COR-L47 (cell line): ENCODE results near the gene SRCAP.

Experiments used
- DNase-seq: peaks from one replicate; lab custom pipeline; 2025; lab: John Stamatoyannopoulos, UW

SRCAP gene

DNA sequence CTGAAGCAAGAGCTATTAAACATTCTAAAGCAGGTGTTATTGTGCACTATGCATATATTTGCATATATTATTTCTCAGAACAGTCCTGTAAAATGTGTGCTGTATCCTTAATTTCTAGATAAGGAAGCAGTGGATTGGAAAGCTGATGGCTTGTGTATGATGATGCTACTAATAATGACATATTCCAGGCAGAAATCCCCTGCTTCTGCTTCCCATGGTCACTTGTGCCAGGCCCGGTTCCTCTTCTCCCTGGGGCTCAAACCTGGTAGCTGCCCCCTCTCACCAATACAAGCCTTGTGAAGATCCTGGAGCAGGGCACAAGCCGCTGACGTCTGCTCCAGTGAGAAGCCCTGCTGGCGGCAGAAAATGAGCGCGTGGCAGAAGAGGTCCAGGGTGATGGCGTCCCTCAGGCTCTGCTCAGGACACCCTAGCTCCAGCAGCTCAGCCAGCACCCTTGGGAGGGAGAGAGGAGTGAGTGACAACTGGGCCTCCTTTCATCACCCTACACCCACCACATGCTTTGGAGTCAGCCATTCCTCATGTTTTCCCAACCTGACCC is 61.1 kb downstream of the SRCAP start:
- DNase-seq = no peak

DNA sequence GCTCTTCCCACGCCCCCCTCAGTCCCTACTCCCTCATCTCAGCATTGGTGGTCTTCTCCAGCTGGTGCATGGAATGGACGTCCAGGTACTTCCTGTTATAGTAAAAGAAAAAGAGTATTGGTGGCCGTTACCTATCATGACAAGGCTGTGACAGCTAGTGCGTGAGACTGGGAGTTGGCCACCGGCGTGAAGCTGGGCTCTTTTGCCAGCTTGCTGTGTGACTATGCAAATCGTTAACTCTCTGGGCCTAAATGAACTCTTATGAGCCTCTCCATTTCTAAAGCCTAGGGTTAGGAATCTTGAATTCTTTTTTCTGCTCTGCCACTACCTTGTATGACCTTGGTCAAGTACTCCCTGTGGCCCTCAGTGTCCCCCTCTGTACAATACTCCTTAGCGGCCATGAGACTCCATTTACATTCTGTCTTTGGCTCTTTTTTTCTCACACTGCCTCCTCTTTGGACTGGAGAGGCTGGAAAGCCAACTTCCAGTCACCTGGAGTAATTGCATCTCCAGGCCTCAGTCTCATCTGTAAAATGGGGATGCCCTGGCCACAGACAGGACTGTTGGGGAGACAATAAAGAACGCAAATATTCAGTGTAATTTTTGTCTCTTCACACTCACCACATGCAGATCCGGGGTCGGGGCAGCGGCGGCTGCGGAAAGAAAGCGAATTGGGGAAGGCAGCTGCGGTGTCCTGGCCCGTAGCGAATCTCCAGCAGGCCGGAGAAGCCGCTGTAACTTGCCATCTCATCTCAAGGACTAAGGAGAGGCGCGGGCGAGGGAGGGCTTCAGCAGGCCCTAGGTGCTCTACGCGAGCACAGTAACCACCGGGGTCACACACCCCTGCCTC is 61.8 kb downstream of the SRCAP start:
- DNase-seq = no peak

DNA sequence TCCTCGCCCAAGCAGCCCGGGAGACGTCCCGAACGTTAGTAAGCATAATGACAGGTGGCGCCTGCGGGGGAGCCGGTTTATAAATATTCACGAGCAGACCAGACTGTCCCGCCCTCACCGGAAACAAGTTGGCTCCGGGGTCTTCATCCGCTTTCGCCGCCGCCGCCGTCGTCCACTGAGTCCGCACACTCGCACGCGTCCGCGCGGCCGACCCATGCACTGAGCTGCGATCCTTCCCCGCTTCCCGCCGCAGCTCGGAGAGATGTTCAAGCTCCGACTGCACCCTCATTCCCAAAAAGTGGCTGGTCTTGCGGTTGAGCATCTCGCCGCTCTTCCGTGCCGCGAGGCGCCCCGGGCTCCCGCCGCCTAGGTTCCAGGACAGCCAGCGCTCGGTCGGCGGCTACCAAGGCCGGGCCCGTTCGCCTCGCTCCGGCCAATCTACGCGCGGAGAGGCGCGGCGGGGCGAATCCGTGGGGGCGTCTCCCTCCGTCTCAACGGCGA is 62.5 kb downstream of the SRCAP start:
- DNase-seq = peak; percentile 42

DNA sequence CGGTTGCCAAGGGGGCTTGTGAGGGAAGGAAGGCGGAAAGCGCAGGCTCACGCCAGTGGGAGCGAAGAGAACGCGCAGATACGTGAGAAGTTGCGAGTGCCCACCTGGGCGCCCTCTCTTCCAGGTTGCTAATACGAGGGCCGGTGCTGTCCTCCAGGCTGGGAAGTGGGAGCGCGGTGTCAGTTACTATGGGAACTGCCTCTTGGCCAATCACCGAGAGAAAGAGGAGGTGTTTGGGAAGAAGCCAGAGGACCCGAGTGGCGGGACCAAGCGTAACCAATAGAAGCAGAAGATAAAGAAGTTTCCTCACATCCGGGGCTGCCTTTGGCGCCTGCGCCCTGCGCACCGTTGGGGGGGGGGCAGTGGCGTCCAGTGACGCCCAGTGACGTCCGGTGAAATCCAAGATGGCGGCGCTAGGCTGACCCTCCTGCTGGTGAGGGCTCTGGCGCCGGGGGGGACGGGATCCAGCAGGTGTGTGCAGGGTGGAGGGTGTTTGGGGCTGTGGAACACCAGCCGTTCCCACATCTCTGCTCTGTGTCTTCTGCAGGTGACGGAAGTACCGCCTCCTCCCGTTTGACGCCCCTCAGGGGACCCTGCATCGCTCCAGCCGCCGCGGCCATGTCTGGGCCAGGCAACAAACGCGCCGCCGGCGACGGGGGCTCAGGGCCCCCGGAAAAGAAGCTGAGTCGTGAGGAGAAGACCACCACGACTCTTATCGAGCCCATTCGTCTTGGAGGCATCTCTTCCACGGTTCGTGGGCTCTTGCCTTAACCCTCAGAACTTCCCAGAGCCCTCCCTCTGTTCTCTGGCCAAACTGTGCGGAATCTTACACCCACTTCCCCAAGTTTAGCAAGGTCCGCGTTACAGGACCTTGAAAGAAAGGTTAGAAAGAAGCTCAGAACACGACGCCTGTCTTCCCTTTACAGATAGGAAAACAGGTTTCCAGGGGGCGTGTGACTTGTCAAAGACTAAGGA is 63.2 kb downstream of the SRCAP start, which contains the start of the genes CFAP119 and RNF40:
TSS of gene CFAP119 (minus strand) at position 135 of the 975 bp plus-strand sequence. CDS start 314 bp downstream, outside the sequence.
TSS of gene RNF40 (plus strand) at position 395 of the 975 bp plus-strand sequence. CDS start at position 619, 224 bp downstream.
- DNase-seq = peak; percentile 97

DNA sequence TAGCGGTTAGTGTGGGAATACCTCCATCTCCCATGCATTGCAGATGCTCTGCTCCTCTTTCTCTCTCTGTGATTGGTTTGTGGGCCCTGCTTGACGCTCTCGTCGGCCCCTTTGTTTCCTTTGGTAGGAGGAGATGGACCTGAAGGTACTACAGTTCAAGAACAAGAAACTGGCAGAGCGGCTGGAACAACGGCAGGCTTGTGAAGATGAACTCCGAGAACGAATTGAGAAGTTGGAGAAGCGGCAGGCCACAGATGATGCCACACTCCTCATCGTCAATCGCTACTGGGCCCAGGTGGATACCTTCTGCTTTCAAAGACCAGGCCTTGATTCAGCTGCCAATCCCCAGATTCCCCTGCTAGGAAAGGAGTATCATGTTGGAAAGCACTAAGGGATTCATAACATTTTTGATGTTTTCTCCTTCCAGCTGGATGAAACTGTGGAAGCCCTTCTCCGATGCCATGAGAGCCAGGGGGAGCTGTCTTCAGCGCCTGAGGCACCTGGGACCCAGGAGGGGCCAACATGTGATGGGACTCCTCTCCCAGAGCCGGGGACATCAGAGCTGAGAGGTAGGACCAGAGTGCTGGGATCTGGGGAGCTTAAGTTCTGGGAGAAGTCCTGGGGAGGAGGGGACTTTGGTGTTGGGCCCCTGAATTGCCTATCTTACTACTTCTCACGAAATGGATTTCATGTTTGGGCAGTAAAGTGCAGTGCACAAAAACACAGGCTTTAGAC is 64.2 kb downstream of the SRCAP start:
- no peak for DNase-seq

DNA sequence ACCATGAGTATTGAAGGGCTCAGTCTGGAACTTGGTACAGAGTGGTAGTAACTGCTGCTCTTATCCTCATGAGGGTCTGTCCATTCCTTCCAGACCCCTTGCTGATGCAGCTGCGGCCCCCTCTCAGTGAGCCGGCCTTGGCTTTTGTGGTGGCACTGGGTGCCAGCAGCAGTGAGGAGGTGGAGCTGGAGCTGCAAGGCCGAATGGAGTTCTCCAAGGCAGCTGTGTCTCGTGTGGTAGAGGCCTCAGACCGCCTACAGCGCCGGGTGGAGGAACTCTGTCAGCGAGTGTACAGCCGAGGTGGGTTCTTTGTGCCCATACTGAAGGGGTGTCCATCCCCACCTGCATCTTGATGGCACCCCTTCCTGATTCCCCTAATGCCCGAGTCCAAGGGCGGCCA is 65.1 kb downstream of the SRCAP start:
- DNase-seq = no peak

DNA sequence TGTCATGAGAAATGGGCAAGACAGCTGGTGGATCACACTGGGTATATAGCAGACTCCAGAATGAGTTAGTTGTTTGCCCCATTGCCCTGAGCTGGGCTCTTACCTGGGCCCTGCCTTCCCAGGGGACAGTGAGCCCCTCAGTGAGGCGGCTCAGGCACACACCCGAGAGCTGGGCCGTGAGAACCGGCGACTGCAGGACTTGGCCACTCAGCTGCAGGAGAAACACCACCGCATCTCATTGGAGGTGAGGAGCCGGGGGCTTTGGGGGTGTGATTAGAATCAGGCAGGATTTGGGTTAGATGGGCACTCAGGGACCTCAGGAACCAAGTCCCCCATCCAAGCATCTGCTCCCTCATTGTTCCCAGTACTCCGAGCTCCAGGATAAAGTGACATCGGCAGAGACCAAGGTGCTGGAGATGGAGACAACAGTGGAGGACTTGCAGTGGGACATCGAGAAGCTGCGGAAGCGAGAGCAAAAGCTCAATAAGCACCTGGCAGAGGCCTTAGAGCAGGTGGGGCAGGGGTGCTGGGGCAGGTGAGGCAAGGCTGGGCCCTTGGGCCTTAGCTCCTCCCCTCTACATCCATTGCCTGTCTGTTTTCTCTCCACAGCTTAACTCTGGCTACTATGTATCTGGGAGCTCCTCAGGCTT is 66.0 kb downstream of the SRCAP start:
- DNase-seq = no peak

DNA sequence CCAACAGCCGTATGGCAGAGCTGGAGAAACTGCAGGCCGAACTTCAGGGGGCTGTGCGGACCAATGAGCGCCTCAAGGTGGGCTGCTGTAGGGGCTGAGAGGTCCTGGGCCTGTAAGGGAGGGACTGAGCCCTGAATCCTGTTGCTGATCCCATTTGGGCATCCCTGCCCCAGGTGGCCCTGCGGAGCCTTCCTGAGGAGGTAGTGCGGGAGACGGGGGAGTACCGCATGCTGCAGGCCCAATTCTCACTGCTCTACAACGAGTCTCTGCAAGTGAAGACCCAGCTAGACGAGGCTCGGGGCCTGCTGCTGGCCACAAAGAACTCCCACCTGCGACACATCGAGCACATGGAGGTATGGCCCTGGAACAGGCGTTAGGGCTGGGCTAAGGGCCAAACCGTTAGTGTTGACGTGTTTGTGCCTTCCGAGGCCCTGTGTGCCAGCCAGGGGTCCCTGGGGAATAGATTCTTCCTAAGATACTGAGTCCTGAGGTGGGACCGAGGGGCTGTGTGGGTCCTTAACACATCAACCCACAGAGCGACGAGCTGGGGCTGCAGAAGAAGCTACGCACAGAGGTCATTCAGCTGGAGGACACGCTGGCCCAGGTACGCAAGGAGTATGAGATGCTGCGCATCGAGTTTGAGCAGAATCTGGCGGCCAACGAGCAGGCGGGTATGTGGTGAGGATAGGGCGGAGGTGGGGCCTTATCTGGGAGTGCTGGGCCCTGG is 67.4 kb downstream of the SRCAP start:
- no peak for DNase-seq

DNA sequence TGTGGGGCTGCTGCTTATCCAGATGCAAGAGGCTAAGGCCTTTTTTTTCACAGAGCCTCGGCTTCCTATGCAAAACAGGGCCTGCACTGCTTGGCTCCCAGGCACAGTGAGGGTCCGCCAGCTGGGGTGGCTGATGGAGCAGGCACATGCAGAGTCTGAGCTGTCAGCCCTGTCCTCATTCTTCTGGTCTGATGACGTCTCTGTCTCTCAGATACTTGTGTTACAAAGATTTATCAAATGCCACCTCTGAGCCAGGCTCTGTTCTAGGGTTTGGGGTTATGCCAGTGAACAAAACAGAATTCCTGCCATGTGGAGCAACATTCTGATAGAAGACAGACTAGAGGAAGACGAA is 67.9 kb downstream of the SRCAP start:
- DNase-seq = no peak

DNA sequence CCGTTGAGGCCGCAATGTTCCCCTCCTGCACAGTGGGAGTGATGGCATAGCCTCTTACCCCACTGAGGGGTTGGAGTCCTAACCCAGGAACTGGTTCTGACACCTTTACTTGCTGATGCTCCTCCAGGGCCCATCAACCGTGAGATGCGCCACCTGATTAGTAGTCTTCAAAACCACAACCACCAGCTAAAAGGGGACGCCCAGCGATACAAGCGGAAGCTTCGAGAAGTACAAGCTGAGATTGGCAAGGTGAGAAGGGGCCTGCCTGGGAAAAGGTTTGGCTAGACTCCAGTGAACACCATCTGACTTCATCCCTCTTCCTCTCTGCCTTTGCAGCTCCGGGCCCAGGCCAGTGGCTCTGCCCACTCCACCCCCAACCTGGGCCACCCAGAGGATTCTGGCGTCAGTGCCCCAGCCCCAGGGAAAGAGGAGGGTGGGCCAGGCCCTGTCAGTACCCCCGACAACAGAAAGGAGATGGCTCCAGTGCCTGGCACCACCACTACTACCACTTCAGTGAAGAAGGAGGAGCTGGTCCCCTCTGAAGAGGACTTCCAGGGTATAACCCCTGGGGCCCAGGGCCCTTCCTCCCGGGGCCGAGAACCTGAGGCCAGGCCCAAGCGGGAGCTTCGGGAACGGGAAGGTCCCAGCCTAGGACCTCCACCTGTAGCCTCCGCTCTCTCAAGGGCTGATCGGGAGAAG is 68.9 kb downstream of the SRCAP start:
- DNase-seq = no peak

DNA sequence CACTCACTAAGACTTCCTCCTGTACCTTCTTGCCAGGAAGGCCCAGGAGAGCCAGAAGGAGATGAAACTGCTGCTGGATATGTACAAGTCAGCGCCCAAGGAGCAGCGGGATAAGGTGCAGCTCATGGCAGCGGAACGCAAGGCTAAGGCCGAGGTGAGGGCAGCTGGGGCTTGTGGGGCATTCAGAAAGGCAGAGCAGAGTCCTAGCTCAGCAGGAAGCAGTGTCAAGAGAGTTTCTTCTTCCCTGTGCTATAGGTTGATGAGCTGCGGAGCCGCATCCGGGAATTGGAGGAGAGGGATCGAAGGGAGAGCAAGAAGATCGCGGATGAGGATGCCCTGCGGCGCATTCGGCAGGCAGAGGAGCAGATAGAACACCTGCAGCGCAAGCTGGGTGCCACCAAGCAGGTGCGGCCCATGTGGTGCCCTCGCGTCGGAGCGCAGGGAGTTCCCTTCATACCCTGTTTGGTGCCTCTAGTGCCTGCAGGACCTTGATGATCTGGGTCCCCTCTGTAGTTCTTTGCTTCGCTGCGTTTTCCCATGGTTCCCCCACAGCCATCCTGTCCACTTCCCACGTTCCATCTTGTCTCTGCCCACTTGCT is 69.7 kb downstream of the SRCAP start:
- DNase-seq = no peak

DNA sequence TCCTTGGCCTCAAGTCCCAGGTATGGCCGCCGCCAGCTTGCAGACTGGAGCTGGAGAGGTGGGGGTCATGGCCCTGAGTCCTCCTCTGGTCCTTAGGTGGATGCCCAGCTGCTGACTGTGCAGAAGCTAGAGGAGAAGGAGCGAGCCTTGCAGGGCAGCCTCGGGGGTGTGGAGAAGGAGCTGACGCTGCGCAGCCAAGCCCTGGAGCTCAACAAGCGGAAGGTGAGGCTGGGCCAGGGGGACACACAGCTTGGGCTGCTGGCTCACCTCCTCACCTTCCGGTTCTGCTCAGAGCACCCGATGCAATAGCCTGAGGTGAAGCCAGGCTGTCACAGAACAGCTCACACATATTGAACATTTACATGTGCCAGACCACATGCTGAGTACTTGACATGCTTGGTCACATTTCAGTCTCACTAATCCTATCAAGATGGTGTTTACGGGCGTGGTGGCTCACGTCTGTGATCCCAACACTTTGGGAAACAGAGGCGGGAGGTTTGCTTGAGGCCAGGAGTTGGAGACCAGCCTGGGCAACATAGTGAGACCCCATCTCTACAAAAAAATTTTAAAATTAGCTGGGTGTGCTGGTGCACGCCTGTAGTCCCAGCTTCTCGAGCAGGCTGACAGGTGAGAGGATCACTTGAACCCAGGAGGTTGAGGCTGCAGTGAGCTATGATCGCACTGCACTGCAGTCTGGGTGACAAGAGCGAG is 70.6 kb downstream of the SRCAP start:
- DNase-seq = no peak

DNA sequence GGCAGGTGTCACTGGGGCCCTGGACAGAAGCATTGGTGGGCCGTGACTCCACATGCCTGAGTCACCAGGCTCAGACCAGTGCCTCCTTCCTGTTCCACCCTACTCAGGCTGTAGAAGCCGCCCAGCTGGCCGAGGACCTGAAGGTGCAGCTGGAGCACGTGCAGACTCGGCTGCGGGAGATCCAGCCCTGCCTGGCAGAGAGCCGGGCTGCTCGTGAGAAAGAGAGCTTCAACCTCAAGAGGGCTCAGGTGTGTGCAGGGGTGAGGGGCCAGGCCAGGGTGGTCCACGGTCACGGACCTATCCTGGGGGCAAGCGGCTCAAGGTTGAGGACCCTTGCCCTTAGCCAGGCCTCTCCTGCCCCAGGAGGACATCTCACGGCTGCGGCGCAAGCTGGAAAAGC is 72.8 kb downstream of the SRCAP start:
- no peak for DNase-seq

DNA sequence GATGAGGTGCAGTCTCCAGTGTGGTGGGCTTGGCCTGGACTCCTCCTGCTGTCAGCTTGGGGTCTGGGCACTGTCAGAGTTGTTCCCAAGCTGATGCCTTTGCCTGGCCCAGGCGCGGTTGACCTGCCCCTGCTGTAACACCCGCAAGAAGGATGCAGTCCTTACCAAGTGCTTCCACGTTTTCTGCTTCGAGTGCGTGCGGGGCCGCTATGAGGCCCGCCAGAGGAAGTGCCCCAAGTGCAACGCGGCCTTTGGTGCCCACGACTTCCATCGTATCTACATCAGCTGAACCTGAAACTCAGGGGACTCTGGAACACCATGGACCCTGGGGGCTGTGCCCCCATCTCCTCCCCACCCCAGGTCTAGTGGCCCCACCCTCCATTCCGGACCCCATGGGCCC is 74.9 kb downstream of the SRCAP start:
- DNase-seq = no peak

DNA sequence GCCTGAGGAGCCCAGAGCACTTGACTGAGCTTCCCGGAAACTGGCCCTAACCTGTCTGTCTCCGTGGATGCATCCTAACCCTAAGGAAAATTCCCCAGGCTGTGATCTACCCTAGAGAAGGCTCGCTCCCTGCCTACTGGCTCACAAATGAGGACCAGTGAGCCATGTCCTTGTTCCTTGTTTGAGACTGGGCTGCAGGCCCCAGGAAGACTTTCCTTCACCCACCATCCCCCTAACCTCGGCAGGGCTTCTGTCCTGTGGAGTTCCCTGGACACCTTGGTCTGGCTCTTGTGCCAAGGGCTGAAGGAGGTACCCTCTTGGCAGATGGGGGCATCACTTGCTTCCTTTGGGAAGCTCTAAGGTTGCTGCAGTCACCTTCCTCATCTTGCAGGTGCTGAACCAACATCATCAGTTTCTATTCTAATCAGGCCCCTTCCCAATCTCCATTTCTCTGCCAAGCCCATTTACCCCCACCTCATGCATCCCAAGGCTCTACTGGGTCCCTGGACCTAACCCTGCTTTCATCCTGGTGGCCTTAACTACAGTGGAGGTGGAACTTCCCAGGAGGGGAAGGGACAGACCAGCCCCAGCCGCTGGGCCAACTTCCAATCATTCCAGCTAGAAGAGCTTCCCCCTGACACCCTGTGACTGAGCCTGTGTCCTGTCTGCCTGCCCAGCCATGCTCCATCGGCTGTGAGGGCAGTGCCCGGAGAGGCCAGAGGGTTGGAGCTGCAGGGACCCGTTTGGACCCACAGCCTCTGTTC is 75.6 kb downstream of the SRCAP start:
- DNase-seq = no peak

DNA sequence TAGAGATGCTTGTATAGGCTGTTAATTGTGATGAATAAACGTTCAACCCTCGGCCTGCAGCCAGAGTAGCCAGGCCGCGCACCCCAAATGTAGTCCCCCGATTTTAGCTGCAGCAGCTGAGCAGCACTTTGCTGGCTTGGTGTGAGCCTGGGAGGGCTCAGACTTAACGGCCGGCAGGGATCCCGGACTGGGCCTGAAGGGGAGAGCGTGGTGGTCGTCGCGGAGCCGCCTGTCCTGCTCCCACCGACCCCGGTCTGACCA is 76.1 kb downstream of the SRCAP start:
- no peak for DNase-seq

DNA sequence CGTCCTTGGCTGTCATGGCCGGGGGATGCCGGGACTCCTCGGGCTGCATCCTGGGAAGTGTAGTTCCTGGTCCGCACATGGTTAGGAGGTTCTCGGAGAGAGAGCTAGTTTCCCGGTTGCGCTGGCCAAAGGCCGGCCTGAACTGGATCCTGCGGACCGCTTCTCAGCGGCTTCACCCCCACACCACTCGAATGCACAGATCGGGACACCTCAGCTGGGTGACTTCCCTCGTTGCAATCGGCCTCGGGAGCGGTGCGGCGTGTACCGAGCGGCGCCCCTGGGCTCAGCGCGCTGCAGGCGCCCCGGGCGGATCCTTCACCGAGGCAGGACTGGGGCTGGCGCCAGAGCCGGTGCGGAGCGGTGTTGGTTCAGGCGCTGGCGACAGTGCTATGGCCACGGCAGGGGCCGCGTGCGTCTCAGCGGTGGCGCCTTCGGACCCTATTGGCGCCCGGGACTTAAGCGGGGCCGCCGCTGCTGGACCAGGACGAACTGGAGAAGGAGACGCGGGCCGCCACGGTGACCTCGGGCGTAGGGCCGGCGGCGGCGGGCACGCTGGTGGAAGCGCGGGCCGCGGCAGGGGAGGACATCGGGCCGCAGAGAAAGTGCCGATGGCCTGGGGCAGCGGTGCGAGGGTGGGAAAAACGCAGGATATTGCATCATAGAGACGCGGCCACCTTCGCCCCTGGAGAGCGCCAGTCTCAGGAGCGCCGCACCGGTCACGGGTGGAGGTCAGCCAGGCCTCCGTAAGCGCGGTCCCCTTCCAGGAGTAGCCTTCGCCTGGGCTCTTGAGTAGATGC is 76.6 kb downstream of the SRCAP start:
- DNase-seq = peak; percentile 71
